Bladder microvascular endothelial cell (primary cell): ENCODE data around the gene RUVBL2. TPM values are rescaled to one million over a fixed set of nuclear protein-coding genes. Genes with fewer than 3 reads are reported as not detected.

Experiments used
- total RNA-seq: library from RNA; depleted of rRNA; stranded (reverse); fragments of >200 nt; gene quantifications from 2 replicates; pipeline ENCODE4 v1.2.3, GENCODE V29; 2014

RUVBL2 gene
- 199 and 209 TPM in 2 replicates for total RNA-seq

DNA sequence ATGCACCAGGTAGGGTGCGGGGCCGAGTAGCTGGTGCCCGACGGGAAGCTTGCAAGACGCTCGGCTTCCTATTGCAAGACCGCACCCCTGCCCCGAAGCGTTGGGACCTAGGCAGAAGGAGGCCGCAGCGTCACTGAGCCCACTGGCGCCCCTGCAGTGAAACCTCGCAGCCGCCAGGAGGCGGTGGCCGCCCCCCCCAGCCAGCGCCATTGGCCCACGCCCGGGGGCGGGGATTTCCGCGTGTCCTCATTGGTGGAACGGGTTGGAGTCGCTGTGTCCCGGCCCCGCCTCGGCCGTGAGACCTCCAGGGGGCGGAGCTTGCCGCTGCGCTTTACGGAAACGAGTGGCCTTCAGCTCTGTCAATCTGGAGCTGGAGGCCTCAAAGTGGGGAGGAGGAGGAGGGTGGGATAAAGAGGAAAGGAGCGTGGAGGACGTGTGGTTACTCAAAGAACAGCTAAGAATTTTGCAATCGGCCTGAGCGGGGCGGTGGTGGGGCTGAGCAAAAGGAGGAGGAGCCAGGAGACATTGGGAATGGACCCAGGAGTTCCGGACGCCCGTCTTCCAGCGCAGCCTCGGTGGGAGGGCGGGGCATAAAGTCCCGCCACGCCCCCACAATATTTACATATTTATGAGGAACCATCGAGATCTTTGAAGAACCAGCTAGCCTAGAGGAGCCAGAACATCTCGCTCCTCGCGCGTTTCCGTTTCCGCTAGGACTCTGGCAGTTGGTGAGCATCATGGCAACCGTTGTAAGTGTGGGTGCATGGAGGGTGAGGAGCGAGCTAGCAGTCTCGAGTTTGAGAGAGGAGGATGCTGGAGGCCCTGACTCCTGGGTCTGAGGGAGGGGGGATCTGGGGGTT lies at the start of gene RUVBL2, which contains the start of gene GYS1:
Gene RUVBL2, plus strand, starts transcription at position 713 of the 860 bp plus-strand sequence. Its CDS starts 25 bp downstream, at position 738.
Gene GYS1, minus strand, starts transcription at position 135 of the 860 bp plus-strand sequence. CDS start 197 bp downstream, outside the sequence.

DNA sequence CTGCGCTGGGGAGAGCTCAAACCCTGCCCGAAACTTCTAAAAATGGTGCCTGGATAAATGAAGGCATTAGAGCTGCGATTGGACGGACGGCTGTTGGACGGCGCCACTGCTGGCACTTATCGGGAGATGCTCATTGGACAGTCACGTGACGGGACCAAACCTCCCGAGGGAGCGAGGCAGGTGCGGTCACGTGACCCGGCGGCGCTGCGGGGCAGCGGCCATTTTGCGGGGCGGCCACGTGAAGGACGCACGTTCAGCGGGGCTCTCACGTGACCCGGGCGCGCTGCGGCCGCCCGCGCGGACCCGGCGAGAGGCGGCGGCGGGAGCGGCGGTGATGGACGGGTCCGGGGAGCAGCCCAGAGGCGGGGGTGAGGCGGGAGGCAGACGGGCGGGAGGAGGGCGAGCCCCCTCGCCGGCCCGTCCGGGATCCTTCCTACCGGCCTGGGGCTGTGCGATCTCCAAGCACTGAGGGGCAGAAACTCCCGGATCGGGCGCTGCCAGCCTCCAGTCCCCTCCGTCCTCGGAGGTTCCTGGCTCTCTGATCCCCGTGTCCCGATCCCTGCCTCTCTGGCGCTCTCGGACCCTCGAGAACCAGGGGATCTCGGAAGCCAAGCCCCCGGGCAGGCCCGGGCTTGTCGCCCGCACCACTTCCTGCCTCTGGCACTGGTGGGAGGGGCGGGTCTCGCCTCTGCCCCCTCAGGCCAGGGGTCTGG lies 38.9 kb upstream of the RUVBL2 start, which contains the start of gene BAX:
Gene BAX, plus strand, starts transcription at position 281 of the 713 bp plus-strand sequence. Its CDS starts 54 bp downstream, at position 335.

DNA sequence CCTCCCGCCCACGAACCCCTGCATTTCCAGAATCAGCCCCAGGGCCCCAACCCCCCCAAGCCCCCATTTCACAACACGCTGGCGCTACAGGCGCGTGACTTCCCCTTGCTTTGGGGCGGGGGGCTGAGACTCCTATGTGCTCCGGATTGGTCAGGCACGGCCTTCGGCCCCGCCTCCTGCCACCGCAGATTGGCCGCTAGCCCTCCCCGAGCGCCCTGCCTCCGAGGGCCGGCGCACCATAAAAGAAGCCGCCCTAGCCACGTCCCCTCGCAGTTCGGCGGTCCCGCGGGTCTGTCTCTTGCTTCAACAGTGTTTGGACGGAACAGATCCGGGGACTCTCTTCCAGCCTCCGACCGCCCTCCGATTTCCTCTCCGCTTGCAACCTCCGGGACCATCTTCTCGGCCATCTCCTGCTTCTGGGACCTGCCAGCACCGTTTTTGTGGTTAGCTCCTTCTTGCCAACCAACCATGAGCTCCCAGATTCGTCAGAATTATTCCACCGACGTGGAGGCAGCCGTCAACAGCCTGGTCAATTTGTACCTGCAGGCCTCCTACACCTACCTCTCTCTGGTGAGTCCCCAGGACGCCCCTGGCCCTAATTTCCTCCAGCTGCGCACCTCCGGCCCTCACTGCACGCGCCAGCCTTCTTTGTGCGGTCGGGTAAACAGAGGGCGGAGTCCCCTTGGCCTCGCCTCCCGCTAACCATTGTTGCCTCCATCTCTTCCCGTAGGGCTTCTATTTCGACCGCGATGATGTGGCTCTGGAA lies 28.5 kb upstream of the RUVBL2 start, which contains the start of gene FTL:
Gene FTL, plus strand, starts transcription at position 270 of the 766 bp plus-strand sequence. Its CDS starts 199 bp downstream, at position 469.

DNA sequence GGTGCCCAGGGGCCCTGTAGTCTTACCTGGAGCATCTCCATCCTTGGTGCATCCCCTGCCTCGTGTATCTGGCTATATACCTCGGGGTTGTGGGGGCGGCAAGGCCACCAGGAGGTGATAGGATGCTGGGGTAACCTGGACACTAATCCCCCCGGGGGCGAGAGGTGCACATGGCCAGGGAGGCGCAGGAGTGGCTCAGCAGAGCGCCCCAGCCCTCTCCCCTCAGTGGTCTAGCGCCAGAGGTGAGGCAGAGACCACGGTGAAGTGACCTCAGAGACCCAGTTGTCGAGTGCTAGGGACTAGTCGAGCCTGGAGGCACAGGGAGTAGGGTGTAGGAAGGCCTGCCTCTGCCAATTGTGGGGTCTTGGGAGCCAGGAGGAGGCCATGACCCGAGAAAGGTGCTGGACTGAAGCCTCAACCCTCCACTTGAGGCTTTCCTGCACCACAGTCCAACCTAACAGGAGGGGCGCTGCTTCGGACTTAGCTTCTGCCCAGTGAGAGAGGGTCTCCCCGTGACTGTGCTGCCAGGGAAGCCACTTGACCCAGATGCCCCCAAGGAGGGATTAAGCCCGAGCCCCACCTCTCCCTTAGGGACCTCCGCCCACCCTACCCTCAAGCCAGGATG lies 23.5 kb downstream of the RUVBL2 start, which contains the start of gene LHB:
Gene LHB, minus strand, starts transcription at position 51 of the 625 bp plus-strand sequence. Its CDS starts 10 bp downstream, at position 41.

DNA sequence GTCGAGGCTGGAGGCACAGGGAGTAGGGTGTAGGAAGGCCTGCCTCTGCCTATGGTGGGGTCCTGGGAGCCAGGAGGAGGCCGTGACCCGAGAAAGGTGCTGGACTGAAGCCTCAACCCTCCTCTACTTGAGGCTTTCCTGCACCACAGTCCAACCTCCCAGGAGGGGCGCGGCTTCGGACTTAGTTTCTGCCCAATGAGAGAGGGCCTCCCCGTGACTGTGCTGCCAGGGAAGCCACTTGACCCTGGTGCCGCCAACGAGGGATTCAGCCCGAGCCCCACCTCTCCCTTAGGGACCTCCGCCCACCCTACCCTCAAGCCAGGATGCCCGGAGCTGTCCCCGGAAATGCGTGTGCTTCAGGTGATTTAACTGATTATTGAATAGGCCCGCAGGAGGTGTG lies 30.5 kb downstream of the RUVBL2 start, which contains the start of gene CGB3:
Gene CGB3, minus strand, starts transcription at position 101 of the 400 bp plus-strand sequence. CDS start 362 bp downstream, outside the sequence.

DNA sequence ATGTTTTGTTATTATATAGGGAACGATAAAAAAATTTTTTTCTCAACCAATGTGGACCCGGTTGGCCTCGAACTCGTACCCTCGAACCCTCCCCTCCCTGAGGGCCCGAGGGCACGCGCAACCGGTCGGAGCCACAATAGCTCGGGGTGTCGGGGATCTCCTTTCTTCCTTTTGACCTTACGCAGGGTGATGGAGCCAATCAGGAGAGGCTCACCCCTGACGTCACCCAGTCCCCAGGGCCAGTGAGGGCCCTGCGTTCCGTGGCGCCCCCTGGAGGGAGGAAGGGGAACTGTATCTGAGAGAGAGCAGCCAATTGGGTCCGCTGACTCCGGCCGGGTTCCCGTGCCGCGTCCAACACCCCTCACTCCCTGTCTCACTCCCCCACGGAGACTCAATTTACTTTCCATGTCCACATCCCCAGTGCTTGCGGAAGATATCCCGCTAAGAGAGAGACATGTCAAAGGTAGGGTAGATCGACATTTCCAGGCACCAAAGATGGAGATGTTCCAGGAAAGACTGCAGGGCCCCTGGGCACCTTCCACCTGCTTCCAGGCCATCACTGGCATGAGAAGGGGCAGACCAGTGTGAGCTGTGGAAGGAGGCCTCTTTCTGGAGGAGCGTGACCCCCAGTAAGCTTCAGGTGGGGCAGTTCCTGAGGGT lies 38.1 kb downstream of the RUVBL2 start, which contains the start of gene CGB2:
Gene CGB2, plus strand, starts transcription at position 249 of the 660 bp plus-strand sequence. Its CDS starts 206 bp downstream, at position 455.

DNA sequence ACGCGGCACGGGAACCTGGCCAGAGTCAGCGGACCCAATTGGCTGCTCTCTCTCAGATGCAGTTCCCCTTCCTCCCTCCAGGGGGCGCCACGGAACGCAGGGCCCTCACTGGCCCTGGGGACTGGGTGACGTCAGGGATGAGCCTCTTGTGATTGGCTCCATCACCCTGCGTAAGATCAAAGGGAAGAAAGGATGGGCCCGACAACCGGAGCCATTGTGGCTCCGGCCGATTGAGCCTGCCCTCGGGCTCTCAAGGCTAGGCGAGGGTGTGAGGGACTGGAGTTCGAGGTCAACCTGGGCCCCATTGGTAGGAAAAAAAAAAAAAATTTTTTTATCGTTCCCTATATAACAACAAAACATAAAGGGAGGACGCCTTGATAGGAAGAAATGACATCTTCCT lies 43.1 kb downstream of the RUVBL2 start, which contains the start of gene CGB1:
Gene CGB1, minus strand, starts transcription at position 81 of the 400 bp plus-strand sequence. CDS start 184 bp downstream, outside the sequence.

DNA sequence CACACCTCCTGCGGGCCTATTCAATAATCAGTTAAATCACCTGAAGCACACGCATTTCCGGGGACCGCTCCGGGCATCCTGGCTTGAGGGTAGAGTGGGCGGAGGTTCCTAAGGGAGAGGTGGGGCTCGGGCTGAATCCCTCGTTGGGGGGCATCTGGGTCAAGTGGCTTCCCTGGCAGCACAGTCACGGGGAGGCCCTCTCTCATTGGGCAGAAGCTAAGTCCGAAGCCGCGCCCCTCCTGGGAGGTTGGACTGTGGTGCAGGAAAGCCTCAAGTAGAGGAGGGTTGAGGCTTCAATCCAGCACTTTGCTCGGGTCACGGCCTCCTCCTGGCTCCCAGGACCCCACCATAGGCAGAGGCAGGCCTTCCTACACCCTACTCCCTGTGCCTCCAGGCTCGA lies 49.9 kb downstream of the RUVBL2 start, which contains the start of gene CGB5:
Gene CGB5, plus strand, starts transcription at position 301 of the 400 bp plus-strand sequence. CDS start 362 bp downstream, outside the sequence.

DNA sequence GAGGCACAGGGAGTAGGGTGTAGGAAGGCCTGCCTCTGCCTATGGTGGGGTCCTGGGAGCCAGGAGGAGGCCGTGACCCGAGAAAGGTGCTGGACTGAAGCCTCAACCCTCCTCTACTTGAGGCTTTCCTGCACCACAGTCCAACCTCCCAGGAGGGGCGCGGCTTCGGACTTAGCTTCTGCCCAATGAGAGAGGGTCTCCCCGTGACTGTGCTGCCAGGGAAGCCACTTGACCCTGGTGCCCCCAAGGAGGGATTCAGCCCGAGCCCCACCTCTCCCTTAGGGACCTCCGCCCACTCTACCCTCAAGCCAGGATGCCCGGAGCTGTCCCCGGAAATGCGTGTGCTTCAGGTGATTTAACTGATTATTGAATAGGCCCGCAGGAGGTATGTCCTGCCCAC lies 55.3 kb downstream of the RUVBL2 start, which contains the start of gene CGB8:
Gene CGB8, minus strand, starts transcription at position 101 of the 400 bp plus-strand sequence. CDS start 372 bp downstream, outside the sequence.

DNA sequence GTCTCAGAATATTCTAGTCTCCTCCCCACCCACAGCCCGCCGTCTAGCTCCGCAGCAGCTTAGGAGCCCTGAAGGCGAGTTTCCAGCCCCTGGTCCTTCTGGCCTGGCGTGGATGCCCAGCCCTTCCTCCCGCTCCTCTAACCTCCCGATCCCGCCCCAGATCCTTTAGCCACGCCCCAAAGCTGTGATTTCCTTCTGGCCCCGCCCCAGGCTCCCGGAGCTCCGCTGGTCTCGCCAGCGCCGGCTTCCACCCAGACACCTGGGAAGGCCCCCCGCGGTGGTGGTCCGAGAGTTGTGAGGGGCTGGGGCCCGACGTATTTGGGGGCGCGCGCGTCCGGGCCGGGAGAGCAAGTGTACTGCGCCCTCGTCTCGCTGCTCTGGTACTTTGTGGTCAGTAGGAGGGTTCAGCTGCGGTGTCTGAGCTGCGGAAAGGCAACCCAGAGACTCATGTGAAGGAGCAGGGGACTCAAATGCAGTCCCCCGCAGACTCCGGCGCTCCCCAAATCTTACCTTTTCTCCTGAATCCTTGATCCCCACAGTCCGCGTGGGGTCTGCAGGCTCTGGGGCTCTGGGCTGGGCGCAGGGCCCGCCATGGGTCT lies 64.0 kb downstream of the RUVBL2 start, which contains the start of gene CGB7:
Gene CGB7, minus strand, starts transcription at position 114 of the 599 bp plus-strand sequence. CDS start 2,374 bp downstream, outside the sequence.

DNA sequence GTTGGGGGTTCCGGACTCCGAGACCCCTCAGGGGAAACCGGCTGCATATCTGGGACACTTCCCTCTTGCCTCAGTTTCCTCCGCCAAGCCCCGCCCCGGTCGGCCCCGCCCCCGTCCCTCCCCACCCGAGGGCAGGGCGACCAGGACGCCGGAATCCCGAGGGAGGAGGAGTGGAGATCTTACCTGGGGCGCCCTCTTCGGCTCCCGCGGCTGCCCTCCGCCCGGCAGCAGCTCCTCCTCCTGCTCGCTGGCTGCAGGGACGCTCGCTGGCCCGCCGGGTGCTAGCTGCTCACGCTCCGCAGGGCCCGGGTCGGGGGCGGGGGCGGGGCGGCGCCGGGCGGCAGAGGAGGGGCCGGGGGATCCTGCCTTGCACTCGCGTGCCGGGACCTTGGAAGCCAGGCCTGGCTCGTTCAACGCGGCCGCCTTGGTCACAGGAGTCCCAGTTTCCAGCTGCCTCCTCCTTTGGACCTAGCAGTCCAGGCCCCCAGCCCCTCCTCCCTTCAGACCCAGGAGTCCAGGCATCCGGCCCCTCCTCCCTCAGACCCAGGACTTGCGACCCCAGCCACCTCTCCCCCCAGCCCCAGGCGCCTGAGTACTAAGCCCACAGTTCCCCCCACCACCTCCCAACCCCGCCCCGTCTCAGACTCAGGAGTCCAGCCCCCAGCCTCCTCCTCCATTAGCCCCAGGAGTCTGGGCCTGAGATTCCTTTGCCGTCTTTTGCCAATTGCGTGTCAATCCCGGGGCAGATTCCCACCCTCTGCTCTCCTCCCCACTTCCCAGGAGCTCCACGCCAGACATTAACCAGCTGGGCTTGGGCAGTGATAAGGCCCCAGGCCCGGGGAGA lies 71.3 kb downstream of the RUVBL2 start, which contains the start of gene NTF4:
Gene NTF4, minus strand, starts transcription at position 51 of the 844 bp plus-strand sequence. CDS start 2,821 bp downstream, outside the sequence.

Other genes starting within 250 kb of the RUVBL2 start
- 0.16 and 0.50 TPM in 2 replicates for gene IZUMO1, start 247.0 kb upstream of the RUVBL2 start, total RNA-seq
- 6.3 and 6.9 TPM in 2 replicates for gene FUT1, start 241.2 kb upstream of the RUVBL2 start, total RNA-seq
- gene FGF21, start 238.4 kb upstream of the RUVBL2 start, total RNA-seq, result not detected in 2 replicates
- 31.7 and 33.9 TPM in 2 replicates for gene BCAT2, start 182.9 kb upstream of the RUVBL2 start, total RNA-seq
- 5.7 and 9.9 TPM in 2 replicates for gene HSD17B14, start 157.4 kb upstream of the RUVBL2 start, total RNA-seq
- gene PLEKHA4, start 125.3 kb upstream of the RUVBL2 start, total RNA-seq, result 0.32 and 4.3 TPM in 2 replicates
- 22.8 and 63.6 TPM in 2 replicates for gene PPP1R15A, start 121.5 kb upstream of the RUVBL2 start, total RNA-seq
- gene TULP2, start 95.1 kb upstream of the RUVBL2 start, total RNA-seq, result 0.13 and 0.16 TPM in 2 replicates
- gene NUCB1, start 93.6 kb upstream of the RUVBL2 start, total RNA-seq, result 158 and 247 TPM in 2 replicates
- gene DHDH, start 60.2 kb upstream of the RUVBL2 start, total RNA-seq, result not detected in 2 replicates
- 90.2 and 164 TPM in 2 replicates for gene BAX, start 39.0 kb upstream of the RUVBL2 start, total RNA-seq
- gene FTL, start 28.6 kb upstream of the RUVBL2 start, total RNA-seq, result 707 and 962 TPM in 2 replicates
- gene GYS1, start 578 bp upstream of the RUVBL2 start, total RNA-seq, result 24.0 and 25.6 TPM in 2 replicates
- 0.16 TPM in 1 of 2 replicates, not detected in the other for gene LHB, start 23.2 kb downstream of the RUVBL2 start, total RNA-seq
- gene CGB3, start 30.4 kb downstream of the RUVBL2 start, total RNA-seq, result not detected in 2 replicates
- not detected in 2 replicates for gene CGB2, start 38.0 kb downstream of the RUVBL2 start, total RNA-seq
- not detected in 2 replicates for gene CGB1, start 43.0 kb downstream of the RUVBL2 start, total RNA-seq
- gene CGB5, start 50.0 kb downstream of the RUVBL2 start, total RNA-seq, result not detected in 2 replicates
- gene CGB8, start 55.2 kb downstream of the RUVBL2 start, total RNA-seq, result not detected in 2 replicates
- gene CGB7, start 63.9 kb downstream of the RUVBL2 start, total RNA-seq, result under 0.01 TPM in 1 of 2 replicates, not detected in the other
- not detected in 2 replicates for gene NTF4, start 70.9 kb downstream of the RUVBL2 start, total RNA-seq
- gene KCNA7, start 78.8 kb downstream of the RUVBL2 start, total RNA-seq, result not detected in 2 replicates
- gene SNRNP70, start 91.6 kb downstream of the RUVBL2 start, total RNA-seq, result 141 and 222 TPM in 2 replicates
- gene LIN7B, start 120.5 kb downstream of the RUVBL2 start, total RNA-seq, result 1.4 and 1.5 TPM in 2 replicates
- gene C19orf73, start 125.3 kb downstream of the RUVBL2 start, total RNA-seq, result 0.65 and 0.88 TPM in 2 replicates
- 3.4 and 3.9 TPM in 2 replicates for gene PPFIA3, start 125.7 kb downstream of the RUVBL2 start, total RNA-seq
- gene HRC, start 161.5 kb downstream of the RUVBL2 start, total RNA-seq, result 0.06 TPM in 1 of 2 replicates, not detected in the other
- 19.8 and 24.1 TPM in 2 replicates for gene TRPM4, start 163.9 kb downstream of the RUVBL2 start, total RNA-seq